Esophagus (tissue), 2 donors: ENCODE measurements around the gene YWHAB. TPM values are rescaled to one million over a fixed set of nuclear protein-coding genes. Genes with fewer than 3 reads are reported as not detected.

Experiments
- H3K27ac ChIP-seq, 2 donors: one replicate each; pipeline ENCODE4 v1.5.1; 2013; ENCODE audit warnings: low read depth in 2 of 2, mild to moderate bottlenecking in 2 of 2, inconsistent platforms in 1 of 2, low read length in 1 of 2, moderate library complexity in 1 of 2
- H3K27me3 ChIP-seq, 2 donors: one replicate each; pipeline ENCODE4 v1.6.1; 2013; ENCODE audit warnings: low read length in 2 of 2, control low read depth in 1 of 2, mild to moderate bottlenecking in 1 of 2; ENCODE audit not compliant: insufficient read depth in 2 of 2, control insufficient read depth in 1 of 2
- H3K36me3 ChIP-seq, 2 donors: one replicate each; pipeline ENCODE4 v1.6.1; 2013; ENCODE audit warnings: low read length in 1 of 2; ENCODE audit not compliant: control insufficient read depth in 2 of 2, insufficient read depth in 2 of 2
- H3K4me1 ChIP-seq, 2 donors: one replicate each; pipeline ENCODE4 v1.6.1; 2013; ENCODE audit warnings: low read length in 1 of 2; ENCODE audit not compliant: control insufficient read depth in 2 of 2, insufficient read depth in 2 of 2
- H3K4me3 ChIP-seq, 2 donors: one replicate each; pipeline ENCODE4 v1.5.1; 2013; ENCODE audit warnings: low read length in 2 of 2, mild to moderate bottlenecking in 2 of 2, low read depth in 1 of 2, moderate library complexity in 1 of 2
- H3K9me3 ChIP-seq, 2 donors: one replicate each; pipeline ENCODE4 v1.6.1; 2013; ENCODE audit warnings: mild to moderate bottlenecking in 2 of 2, low read depth in 1 of 2, low read length in 1 of 2, moderate library complexity in 1 of 2; ENCODE audit not compliant: control insufficient read depth in 2 of 2, insufficient read depth in 1 of 2
- WGBS, 2 donors: extraction: QIAGEN DNeasy Blood & Tissue Kit; methylation state at CpG; one replicate each; pipeline ENCODE4 v1.1.7; 2013; 5-methylcytosine and 5-hydroxymethylcytosine counted together
- polyA plus RNA-seq, 2 donors: library from polyadenylated mRNA; stranded (reverse); fragments of 200-250 nt; gene quantifications; one replicate each; pipeline ENCODE4 v1.2.3, GENCODE V29; 2013
- donor health status: healthy with polysubstance abuse.
- donor health status: Bipolar disorder and iron deficiency.

Gene YWHAB
- polyA plus RNA-seq: 100 to 1,000 TPM in 1 of 2 donors, 10 to 100 TPM in 1; 53.4 to 112 TPM

DNA sequence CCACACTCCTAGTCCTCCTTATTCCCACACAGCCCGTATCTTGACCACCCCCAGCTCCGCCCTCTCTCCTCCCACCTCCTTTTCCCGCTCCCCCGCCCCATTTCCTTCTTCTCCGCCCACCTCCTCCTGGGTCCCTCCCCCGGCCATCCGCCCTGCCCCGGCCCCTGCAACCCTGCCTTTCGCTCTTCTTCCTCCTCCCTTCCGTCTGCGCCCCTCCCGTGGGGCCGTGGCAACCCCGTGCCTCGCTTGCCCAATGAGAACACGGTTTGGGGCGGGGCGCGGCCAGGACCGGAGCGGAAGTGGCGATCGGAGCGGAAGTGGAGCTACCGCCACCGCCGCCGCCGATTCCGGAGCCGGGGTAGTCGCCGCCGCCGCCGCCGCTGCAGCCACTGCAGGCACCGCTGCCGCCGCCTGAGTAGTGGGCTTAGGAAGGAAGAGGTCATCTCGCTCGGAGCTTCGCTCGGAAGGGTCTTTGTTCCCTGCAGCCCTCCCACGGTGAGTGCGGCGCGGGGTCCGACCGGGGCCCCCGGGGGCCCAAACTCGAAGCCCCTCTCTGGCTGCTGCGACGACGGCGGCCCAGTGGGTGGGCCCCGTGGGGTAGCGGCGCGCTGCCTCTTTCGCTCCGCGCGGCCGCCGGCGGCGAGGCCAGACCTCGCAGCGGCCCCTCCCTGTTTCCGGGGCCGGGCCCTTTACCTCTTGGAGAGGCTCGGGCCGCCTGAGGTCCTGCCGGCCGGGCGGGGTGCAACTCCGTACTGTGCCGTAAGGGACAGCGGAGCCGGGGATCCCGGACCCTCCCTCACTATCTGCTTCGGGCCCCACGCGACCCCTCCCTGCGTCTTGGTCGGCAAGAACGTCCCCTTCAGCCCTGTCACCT, at the start of gene YWHAB:
Gene YWHAB, plus strand, starts transcription at position 314 of the 874 bp plus-strand sequence. CDS start 15,829 bp downstream, outside the sequence.
- WGBS, 2 donors: 1% methylated on average over 77 to 88 of the region's 88 CpGs
- H3K27me3 ChIP-seq: no peaks in the 10 kb centered on the region
- H3K4me3 ChIP-seq: peak within 1 kb of the TSS; percentile 74 to 76
- H3K27ac ChIP-seq: peak within 1 kb of the TSS; percentile 94 to 99
- no peaks in the 10 kb centered on the region for H3K9me3 ChIP-seq
- peaks cover 0 to 2% of the 10 kb centered on the region in 2 donors for H3K4me1 ChIP-seq
- H3K36me3 ChIP-seq: no peaks in the 10 kb centered on the region

DNA sequence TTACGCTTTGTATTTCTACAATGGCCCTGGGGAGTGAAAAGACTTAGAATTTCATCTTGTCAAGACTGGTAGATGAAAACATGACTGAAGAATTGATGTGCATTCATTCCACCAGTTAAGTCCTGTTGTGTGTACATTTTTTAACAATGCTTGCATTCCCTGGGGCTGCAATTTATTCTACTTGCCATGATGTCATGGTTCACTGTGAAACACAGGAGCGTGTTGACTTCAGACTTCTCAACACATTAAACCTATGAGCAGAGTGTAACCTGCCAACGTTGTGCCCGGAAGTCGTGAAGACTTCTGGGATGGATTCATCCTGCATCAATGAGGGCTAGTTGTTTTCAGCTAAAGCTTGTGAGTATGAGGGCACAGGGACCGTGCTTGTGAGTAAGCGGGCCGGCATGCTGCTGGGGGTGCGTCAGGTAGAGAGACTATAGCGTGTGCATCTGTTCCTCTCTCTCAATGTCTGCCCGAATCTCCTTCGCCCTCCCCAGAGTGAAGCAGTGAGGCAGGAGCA, 48.8 kb upstream of the YWHAB start:
- 77 to 80% methylated on average over 12 of the region's 12 CpGs for WGBS, 2 donors
- H3K27me3 ChIP-seq: no peaks in the 10 kb centered on the region
- no peak overlapping the region for H3K4me3 ChIP-seq
- H3K36me3 ChIP-seq: no peaks in the 10 kb centered on the region
- H3K4me1 ChIP-seq: no peaks in the 10 kb centered on the region
- H3K9me3 ChIP-seq: no peaks in the 10 kb centered on the region
- no peak overlapping the region for H3K27ac ChIP-seq

DNA sequence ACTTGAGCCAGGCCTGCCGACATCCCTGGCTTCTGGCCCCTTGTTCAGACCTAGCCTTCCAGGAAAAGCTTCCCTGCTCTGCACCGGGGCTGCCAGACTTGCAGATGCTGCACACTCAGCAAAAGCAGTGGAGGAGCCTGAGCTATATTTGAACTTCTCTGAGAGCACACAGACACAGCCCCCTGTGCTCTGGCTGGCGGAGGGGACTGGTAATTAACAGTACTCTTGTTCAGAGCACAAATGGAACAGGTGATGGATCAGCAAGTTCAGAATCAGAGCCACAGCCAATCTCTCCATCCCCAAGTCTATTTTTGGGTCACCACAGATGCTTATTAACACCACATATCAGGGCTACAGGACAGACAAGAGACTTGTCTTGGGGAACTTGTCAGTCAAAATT, 47.6 kb upstream of the YWHAB start:
- no peaks in the 10 kb centered on the region for H3K36me3 ChIP-seq
- H3K27me3 ChIP-seq: no peaks in the 10 kb centered on the region
- no peaks in the 10 kb centered on the region for H3K9me3 ChIP-seq
- H3K27ac ChIP-seq: no peak overlapping the region
- no peak overlapping the region for H3K4me3 ChIP-seq
- 46 to 55% methylated on average over 3 of the region's 3 CpGs for whole genome bisulfite sequencing, 2 donors
- no peaks in the 10 kb centered on the region for H3K4me1 ChIP-seq

DNA sequence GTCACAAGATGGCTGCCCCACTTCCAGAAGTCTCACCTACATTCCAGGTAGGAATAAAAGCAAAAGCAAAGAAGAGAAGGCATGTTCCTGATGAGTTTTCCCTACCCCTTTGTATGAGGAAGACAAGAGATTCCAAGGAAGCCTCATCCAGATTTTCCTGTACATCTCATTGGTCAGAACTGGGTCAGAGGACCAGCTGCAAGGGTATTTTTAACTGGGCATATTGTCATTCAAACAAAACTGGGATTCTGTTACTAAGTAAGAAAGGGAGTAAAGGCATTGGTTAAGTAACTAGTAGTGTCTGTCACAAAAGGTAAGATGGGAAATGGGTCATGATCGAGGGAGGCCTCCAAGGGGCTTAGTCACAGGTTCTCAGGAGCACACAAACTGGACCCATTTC, 47.0 kb upstream of the YWHAB start:
- Histone ChIP-seq H3K4me1 (no peaks in the 10 kb centered on the region), H3K9me3 (no peaks in the 10 kb centered on the region), H3K27me3 (no peaks in the 10 kb centered on the region), H3K4me3 (no peak overlapping the region), H3K27ac (no peak overlapping the region), H3K36me3 (no peaks in the 10 kb centered on the region)
- 87 to 100% methylated on average over 1 of the region's 1 CpG for WGBS, 2 donors

DNA sequence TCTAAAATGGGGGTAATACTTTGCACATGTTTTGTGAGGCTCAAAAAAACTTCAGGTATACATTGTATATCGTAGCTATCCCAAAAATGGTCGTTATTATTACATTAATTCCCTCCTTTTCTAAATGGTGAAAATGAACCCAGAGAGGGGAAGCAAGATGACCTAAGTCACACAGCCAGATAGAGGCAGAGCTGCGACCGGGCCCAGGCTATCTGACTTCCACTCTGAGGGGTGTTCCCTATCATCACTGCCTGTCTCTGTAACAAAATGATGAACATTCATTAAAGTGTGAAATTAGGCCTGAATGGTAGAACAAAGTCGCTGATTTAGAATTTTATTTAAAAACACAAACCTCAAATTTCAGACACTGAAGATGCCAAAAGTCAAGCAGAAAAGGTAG, 46.0 kb upstream of the YWHAB start:
- 80 to 82% methylated on average over 5 of the region's 5 CpGs for WGBS, 2 donors
- Histone ChIP-seq H3K36me3 (no peaks in the 10 kb centered on the region), H3K4me3 (no peak overlapping the region), H3K27me3 (no peaks in the 10 kb centered on the region), H3K9me3 (no peaks in the 10 kb centered on the region), H3K27ac (no peak overlapping the region), H3K4me1 (no peaks in the 10 kb centered on the region)

DNA sequence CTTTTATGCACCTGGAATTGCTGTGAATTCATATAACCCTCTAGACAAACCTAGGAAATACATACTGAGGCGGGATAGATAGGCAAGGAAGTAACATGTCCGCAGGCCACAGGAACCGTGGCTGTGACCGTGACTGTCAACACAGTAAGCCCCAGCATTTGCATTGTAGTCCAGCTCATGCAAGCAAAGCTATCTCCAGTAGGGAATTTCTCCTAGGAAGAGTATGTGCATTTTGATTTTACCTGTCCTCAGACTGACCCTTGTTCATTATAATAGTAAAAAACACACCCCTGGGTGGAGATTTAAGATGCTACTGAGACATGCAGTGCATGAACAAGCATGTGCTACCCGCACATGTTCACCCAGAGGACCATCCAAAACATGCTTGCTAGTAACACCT, 44.7 kb upstream of the YWHAB start:
- no peak overlapping the region for H3K4me3 ChIP-seq
- no peak overlapping the region for H3K27ac ChIP-seq
- H3K9me3 ChIP-seq: no peaks in the 10 kb centered on the region
- H3K36me3 ChIP-seq: no peaks in the 10 kb centered on the region
- WGBS, 2 donors: 82 to 94% methylated on average over 5 of the region's 5 CpGs
- no peaks in the 10 kb centered on the region for H3K27me3 ChIP-seq
- H3K4me1 ChIP-seq: no peaks in the 10 kb centered on the region

DNA sequence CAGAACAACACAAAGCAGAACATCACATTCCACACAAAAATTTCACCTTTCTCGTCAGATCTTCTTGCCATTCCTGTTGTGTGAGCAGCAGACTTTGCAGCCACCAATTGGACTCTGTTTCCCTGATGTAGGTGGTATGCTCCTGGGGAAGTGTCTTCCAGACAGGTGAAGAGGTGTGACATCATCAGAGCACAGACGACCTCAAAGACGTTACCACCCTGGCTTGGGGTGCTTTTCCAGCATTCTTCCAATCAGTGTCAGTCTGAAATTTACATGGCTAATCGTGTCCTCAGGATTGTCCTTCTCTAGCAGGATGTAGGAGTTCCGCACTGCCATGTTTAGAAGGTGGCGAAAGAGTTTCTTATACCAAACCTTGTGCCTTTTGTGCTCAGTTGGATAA, 43.5 kb upstream of the YWHAB start:
- WGBS, 2 donors: 68 to 77% methylated on average over 6 of the region's 6 CpGs
- no peak overlapping the region for H3K4me3 ChIP-seq
- no peaks in the 10 kb centered on the region for H3K27me3 ChIP-seq
- H3K9me3 ChIP-seq: no peaks in the 10 kb centered on the region
- H3K27ac ChIP-seq: no peak overlapping the region
- H3K36me3 ChIP-seq: no peaks in the 10 kb centered on the region
- H3K4me1 ChIP-seq: no peaks in the 10 kb centered on the region

DNA sequence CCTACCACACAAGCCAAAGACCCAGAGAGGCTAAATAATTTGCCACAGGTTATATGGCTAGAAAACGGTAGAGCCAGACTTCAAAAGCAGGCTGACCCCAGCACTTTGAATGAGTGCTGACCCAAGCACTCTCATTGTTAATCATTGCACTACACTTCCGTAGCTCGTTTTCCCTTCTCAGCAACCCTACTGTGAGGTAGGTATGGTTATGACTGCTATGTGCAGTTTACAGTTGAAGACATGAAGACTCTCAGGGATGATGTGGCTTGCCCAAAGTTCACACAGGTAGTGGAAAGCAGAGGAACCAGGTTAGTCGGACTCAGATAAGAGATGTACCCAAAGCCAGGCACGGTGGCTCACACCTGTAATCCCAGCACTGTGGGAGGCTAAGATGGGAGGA, 41.6 kb upstream of the YWHAB start:
- no peaks in the 10 kb centered on the region for H3K36me3 ChIP-seq
- no peaks in the 10 kb centered on the region for H3K4me1 ChIP-seq
- 66 to 69% methylated on average over 5 of the region's 5 CpGs for WGBS, 2 donors
- no peaks in the 10 kb centered on the region for H3K9me3 ChIP-seq
- H3K27me3 ChIP-seq: no peaks in the 10 kb centered on the region
- no peak overlapping the region for H3K27ac ChIP-seq
- H3K4me3 ChIP-seq: no peak overlapping the region

DNA sequence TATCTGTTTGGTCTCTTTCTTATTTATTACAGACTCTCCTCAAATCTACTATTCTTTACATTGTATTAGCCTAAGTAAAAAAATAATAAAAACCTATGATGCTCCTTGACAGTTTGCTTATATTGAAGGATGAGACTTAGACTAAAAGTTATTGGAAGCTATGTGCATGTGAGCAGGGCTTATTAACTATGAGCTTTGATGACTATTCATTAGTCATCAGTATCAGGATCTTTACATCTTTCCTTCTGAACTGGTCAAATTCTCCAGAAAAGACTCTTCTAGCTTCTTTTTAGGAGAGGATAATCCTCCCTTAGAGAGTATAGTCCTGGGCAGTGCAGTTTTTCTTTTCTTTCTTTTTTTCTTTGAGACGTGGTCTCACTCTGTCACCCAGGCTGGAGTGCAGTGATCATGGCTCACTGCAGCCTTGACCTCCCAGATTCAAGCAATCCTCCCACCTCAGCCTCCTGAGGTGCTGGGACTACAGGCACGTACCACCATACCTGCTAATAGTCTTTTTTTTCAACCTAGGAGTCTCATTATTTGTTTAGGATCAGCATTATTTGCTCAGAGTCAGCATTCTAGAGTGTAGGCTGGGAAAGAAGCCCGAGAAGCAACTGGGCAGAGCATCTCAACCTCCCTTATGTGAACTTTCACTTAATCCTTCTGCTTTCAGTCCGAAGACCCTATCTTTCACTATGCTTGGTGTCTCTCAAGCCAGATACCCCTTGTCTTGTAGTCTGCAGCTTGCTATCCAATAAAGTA, 37.1 kb upstream of the YWHAB start:
- Histone ChIP-seq H3K27ac (no peak overlapping the region), H3K4me3 (no peak overlapping the region), H3K9me3 (no peaks in the 10 kb centered on the region), H3K4me1 (no peaks in the 10 kb centered on the region), H3K36me3 (no peaks in the 10 kb centered on the region), H3K27me3 (no peaks in the 10 kb centered on the region)
- WGBS, 2 donors: 58 to 73% methylated on average over 4 of the region's 4 CpGs
